A549 (cell line): ENCODE data around the gene HLF. TPM values are rescaled to one million over a fixed set of nuclear protein-coding genes. Genes with fewer than 3 reads are reported as not detected.

Source experiments
- ATAC-seq, 2 experiments: fragments of 200-7000 bp in 1 of 2; fragments of >200 bp in 1 of 2; cut with Nextera tagmentation in 1 of 2; cut with Tn5 transposase in 1 of 2; 3 replicates each; pipeline versions ENCODE4 v1.8.0 to v1.9.1; 2018 to 2020; ENCODE audit warnings: mild to moderate bottlenecking in 1 of 2, moderate library complexity in 1 of 2
- CTCF ChIA-PET: fragments of 300-600 bp; sonication (Branson Sonifier 250); formaldehyde crosslinking; extraction: SDS; loops from one replicate; lab custom pipeline; 2021; ENCODE audit warnings: antibody characterized with exemption, inconsistent platforms; lab: Yijun Ruan, JAX
- POLR2A ChIA-PET: fragments of 350-600 bp; formaldehyde crosslinking; extraction: SDS; loops from one replicate; lab custom pipeline; 2021; ENCODE audit warnings: antibody characterized with exemption, inconsistent platforms; lab: Yijun Ruan, JAX
- DNase-seq, 2 experiments: peaks; one replicate each; pipeline versions ENCODE4 v3.0.0 to v3.0.0-alpha.2; 2011 to 2016; ENCODE audit warnings: low read depth in 1 of 2, low spot score in 1 of 2
- FAIRE-seq: peaks from 2 replicates; lab custom pipeline; 2011; peaks lifted over from hg19 to GRCh38; lab: Jason Lieb, UNC
- H3K27ac ChIP-seq, 2 experiments: fragments of >200 bp; sonication (Bioruptor Twin); formaldehyde crosslinking; 3 replicates each; pipeline ENCODE4 v1.5.1; 2016 to 2017
- H3K4me1 ChIP-seq: fragments of >200 bp; sonication (Bioruptor Twin); formaldehyde crosslinking; 3 replicates; pipeline ENCODE4 v1.6.1; 2016
- H3K4me2 ChIP-seq: fragments of >200 bp; sonication (Bioruptor Twin); formaldehyde crosslinking; 3 replicates; pipeline ENCODE4 v1.6.1; 2016
- H3K4me3 ChIP-seq: fragments of >200 bp; sonication (Bioruptor Twin); formaldehyde crosslinking; 3 replicates; pipeline ENCODE4 v1.5.1; 2016
- H3K9me3 ChIP-seq: fragments of >200 bp; sonication (Bioruptor Twin); formaldehyde crosslinking; 3 replicates; pipeline ENCODE4 v1.6.1; 2016
- CBX2 ChIP-seq: fragments of 200-600 bp; sonication (generic); IDR thresholded peaks from 2 replicates; pipeline ENCODE4 v1.6.1; 2016; ENCODE audit warnings: low read depth, mild to moderate bottlenecking, borderline replicate concordance
- CHD2 ChIP-seq: fragments of 150-350 bp; IDR thresholded peaks from 2 replicates; pipeline ENCODE4 v1.6.1; 2014; ENCODE audit warnings: low read length; ENCODE audit not compliant: partially characterized antibody
- CHD4 ChIP-seq: fragments of 200-600 bp; sonication (generic); IDR thresholded peaks from 2 replicates; pipeline ENCODE4 v1.6.1; 2016; ENCODE audit warnings: antibody characterized with exemption, mild to moderate bottlenecking, borderline replicate concordance
- E2F6 ChIP-seq: IDR thresholded peaks from 2 replicates; pipeline ENCODE4 v1.6.1; 2012; ENCODE audit warnings: low read depth, borderline replicate concordance
- EP300 ChIP-seq, 2 experiments: fragments of >200 bp; sonication (Bioruptor Twin); formaldehyde crosslinking; IDR thresholded peaks; 2 replicates in 1 of 2; 3 replicates in 1 of 2; pipeline ENCODE4 v1.6.1; 2016 to 2017
- ESRRA ChIP-seq: fragments of 150-350 bp; IDR thresholded peaks from 2 replicates; pipeline ENCODE4 v1.6.1; 2014; ENCODE audit warnings: mild to moderate bottlenecking, low read length, borderline replicate concordance
- FOSB ChIP-seq: fragments of 250-450 bp; sonication (Bioruptor Pico); IDR thresholded peaks from 2 replicates; pipeline ENCODE4 v1.5.0; 2020; ENCODE audit warnings: mild to moderate bottlenecking, moderate library complexity
- FOXS1 ChIP-seq: fragments of 250-450 bp; sonication (Bioruptor Pico); IDR thresholded peaks from 2 replicates; pipeline ENCODE4 v1.5.0; 2020; ENCODE audit warnings: mild to moderate bottlenecking, moderate library complexity
- GATA3 ChIP-seq: IDR thresholded peaks from 2 replicates; pipeline ENCODE4 v1.6.1; 2012; ENCODE audit warnings: borderline replicate concordance
- HDAC2 ChIP-seq: fragments of 200-600 bp; sonication (generic); IDR thresholded peaks from 2 replicates; pipeline ENCODE4 v1.6.1; 2016
- HES2 ChIP-seq: fragments of >200 bp; sonication (Bioruptor Twin); formaldehyde crosslinking; IDR thresholded peaks from 2 replicates; pipeline ENCODE4 v1.6.1; 2016
- HOXA7 ChIP-seq: fragments of 250-450 bp; sonication (Bioruptor Pico); IDR thresholded peaks from 2 replicates; pipeline ENCODE4 v1.5.0; 2020; ENCODE audit warnings: mild to moderate bottlenecking, moderate library complexity
- HOXB5 ChIP-seq: fragments of 250-450 bp; sonication (Bioruptor Pico); IDR thresholded peaks from 2 replicates; pipeline ENCODE4 v1.5.0; 2020; ENCODE audit warnings: mild to moderate bottlenecking, moderate library complexity
- JUNB ChIP-seq: fragments of >200 bp; sonication (Bioruptor Twin); formaldehyde crosslinking; IDR thresholded peaks from 2 replicates; pipeline ENCODE4 v1.6.1; 2016
- KDM1A ChIP-seq: fragments of 200-600 bp; sonication (generic); IDR thresholded peaks from 2 replicates; pipeline ENCODE4 v1.6.1; 2016; ENCODE audit warnings: low read depth, mild to moderate bottlenecking
- MAFK ChIP-seq: fragments of 450-650 bp; IDR thresholded peaks from 2 replicates; pipeline ENCODE4 v1.6.1; 2014; ENCODE audit not compliant: partially characterized antibody
- MAZ ChIP-seq: fragments of 150-350 bp; IDR thresholded peaks from 2 replicates; pipeline ENCODE4 v1.6.1; 2014; ENCODE audit warnings: antibody characterized with exemption, low read depth, low read length, borderline replicate concordance
- NR3C1 ChIP-seq: fragments of >200 bp; sonication (Bioruptor Twin); formaldehyde crosslinking; IDR thresholded peaks from 3 replicates; pipeline ENCODE4 v1.6.1; 2017
- POLR2A ChIP-seq: IDR thresholded peaks from 2 replicates; pipeline ENCODE4 v1.6.1; 2012; ENCODE audit warnings: mild to moderate bottlenecking, low read length
- POLR2AphosphoS2 ChIP-seq: conservative IDR thresholded peaks from 2 replicates; pipeline ENCODE4 v1.6.1; 2012; ENCODE audit warnings: low read length, improper control_type of control experiment, inconsistent platforms
- RAD21 ChIP-seq, 2 experiments: fragments of >200 bp in 1 of 2; sonication (Bioruptor Twin) in 1 of 2; formaldehyde crosslinking in 1 of 2; IDR thresholded peaks in 1 of 2; conservative IDR thresholded peaks in 1 of 2; 2 replicates in 1 of 2; 3 replicates in 1 of 2; pipeline ENCODE4 v1.6.1; 2012 to 2018; ENCODE audit warnings: inconsistent platforms in 1 of 2
- RARB ChIP-seq: fragments of 250-450 bp; sonication (Bioruptor Pico); IDR thresholded peaks from 2 replicates; pipeline ENCODE4 v1.8.0; 2021; ENCODE audit warnings: mild to moderate bottlenecking, moderate library complexity
- RFX5 ChIP-seq: fragments of 450-650 bp; IDR thresholded peaks from 2 replicates; pipeline ENCODE4 v1.7.1; 2014; ENCODE audit warnings: antibody characterized with exemption, mild to moderate bottlenecking, moderate library complexity
- SREBF2 ChIP-seq: fragments of 450-650 bp; IDR thresholded peaks from 2 replicates; pipeline ENCODE4 v1.6.1; 2014; ENCODE audit warnings: mild to moderate bottlenecking, moderate library complexity
- TP53 ChIP-seq: fragments of 250-450 bp; sonication (Bioruptor Pico); IDR thresholded peaks from 2 replicates; pipeline ENCODE4 v1.5.0; 2021; ENCODE audit warnings: mild to moderate bottlenecking, moderate library complexity
- WGBS: methylation state at CpG from one replicate; pipeline ENCODE4 v1.1.6; 2017; ENCODE audit errors: missing lambda C conversion rate; 5-methylcytosine and 5-hydroxymethylcytosine counted together
- polyA plus RNA-seq, 4 experiments: library from polyadenylated mRNA; depleted of rRNA in 3 of 4; stranded (reverse); fragments of >200 nt; fragmentation: RNase III in 1 of 4; extraction: RNeasy Plus Mini Kit Qiagen cat#74134 plus additional on column Dnase treatment in 1 of 4; gene quantifications; 2 replicates in 3 of 4; 3 replicates in 1 of 4; pipeline ENCODE4 v1.2.3, GENCODE V29; 2011 to 2017
- TF ChIP-seq, protein P1 (sequence below): fragments of 200-600 bp; sonication (generic); IDR thresholded peaks from 2 replicates; pipeline ENCODE4 v1.6.1; 2016; ENCODE audit warnings: antibody characterized with exemption, mild to moderate bottlenecking, moderate library complexity
- TF ChIP-seq, protein P2 (sequence below): fragments of >200 bp; sonication (Bioruptor Twin); formaldehyde crosslinking; IDR thresholded peaks from 3 replicates; pipeline ENCODE4 v1.5.1; 2016
- TF ChIP-seq, protein P3 (sequence below): IDR thresholded peaks from 2 replicates; pipeline ENCODE4 v1.6.1; 2012

The HLF gene
- polyA plus RNA-seq, 2 of the 4 experiments (the other 2 are of a cell fraction) = 0.35 to 1.0 TPM

GRCh38 chr17:55289978-55290377 lies 25.2 kb downstream of the HLF start:
- POLR2A ChIA-PET = no interaction called here
- H3K4me1 ChIP-seq = peaks cover 34% of the 10 kb centered on the region
- WGBS = 88% methylated on average over 4 of the region's 4 CpGs

GRCh38 chr17:55290492-55291113 lies 25.8 kb downstream of the HLF start:
- WGBS = 78% methylated on average over 5 of the region's 5 CpGs
- Histone ChIP-seq H3K27ac (peak overlapping the region in 1 of 2 experiments; percentile 4; a peak in 1 of 6 replicates), H3K4me3 (no peak overlapping the region), H3K4me2 (no peak overlapping the region), H3K4me1 (peaks cover 29% of the 10 kb centered on the region), H3K9me3 (no peaks in the 10 kb centered on the region)
- DNase-seq (no peak), ATAC-seq (no peak), FAIRE-seq (no peak)
- TF ChIP-seq CBX2 (no peak), TP53 (CRISPR knock-in tag) (no peak), MAFK (no peak), EP300 (IDR thresholded peaks at IDR 0.05) (no peak), CHD2 (no peak), RARB (no peak), JUNB (no peak), NR3C1 (no peak), E2F6 (no peak), MAZ (no peak), HDAC2 (no peak), GATA3 (no peak), HOXB5 (CRISPR knock-in tag) (no peak), ESRRA (no peak), FOXS1 (no peak), RFX5 (no peak)
- TF ChIP-seq, protein P1, sequence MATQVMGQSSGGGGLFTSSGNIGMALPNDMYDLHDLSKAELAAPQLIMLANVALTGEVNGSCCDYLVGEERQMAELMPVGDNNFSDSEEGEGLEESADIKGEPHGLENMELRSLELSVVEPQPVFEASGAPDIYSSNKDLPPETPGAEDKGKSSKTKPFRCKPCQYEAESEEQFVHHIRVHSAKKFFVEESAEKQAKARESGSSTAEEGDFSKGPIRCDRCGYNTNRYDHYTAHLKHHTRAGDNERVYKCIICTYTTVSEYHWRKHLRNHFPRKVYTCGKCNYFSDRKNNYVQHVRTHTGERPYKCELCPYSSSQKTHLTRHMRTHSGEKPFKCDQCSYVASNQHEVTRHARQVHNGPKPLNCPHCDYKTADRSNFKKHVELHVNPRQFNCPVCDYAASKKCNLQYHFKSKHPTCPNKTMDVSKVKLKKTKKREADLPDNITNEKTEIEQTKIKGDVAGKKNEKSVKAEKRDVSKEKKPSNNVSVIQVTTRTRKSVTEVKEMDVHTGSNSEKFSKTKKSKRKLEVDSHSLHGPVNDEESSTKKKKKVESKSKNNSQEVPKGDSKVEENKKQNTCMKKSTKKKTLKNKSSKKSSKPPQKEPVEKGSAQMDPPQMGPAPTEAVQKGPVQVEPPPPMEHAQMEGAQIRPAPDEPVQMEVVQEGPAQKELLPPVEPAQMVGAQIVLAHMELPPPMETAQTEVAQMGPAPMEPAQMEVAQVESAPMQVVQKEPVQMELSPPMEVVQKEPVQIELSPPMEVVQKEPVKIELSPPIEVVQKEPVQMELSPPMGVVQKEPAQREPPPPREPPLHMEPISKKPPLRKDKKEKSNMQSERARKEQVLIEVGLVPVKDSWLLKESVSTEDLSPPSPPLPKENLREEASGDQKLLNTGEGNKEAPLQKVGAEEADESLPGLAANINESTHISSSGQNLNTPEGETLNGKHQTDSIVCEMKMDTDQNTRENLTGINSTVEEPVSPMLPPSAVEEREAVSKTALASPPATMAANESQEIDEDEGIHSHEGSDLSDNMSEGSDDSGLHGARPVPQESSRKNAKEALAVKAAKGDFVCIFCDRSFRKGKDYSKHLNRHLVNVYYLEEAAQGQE = no peak
- TF ChIP-seq, protein P2, sequence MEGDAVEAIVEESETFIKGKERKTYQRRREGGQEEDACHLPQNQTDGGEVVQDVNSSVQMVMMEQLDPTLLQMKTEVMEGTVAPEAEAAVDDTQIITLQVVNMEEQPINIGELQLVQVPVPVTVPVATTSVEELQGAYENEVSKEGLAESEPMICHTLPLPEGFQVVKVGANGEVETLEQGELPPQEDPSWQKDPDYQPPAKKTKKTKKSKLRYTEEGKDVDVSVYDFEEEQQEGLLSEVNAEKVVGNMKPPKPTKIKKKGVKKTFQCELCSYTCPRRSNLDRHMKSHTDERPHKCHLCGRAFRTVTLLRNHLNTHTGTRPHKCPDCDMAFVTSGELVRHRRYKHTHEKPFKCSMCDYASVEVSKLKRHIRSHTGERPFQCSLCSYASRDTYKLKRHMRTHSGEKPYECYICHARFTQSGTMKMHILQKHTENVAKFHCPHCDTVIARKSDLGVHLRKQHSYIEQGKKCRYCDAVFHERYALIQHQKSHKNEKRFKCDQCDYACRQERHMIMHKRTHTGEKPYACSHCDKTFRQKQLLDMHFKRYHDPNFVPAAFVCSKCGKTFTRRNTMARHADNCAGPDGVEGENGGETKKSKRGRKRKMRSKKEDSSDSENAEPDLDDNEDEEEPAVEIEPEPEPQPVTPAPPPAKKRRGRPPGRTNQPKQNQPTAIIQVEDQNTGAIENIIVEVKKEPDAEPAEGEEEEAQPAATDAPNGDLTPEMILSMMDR = no peak
- TF ChIP-seq, protein P3, sequence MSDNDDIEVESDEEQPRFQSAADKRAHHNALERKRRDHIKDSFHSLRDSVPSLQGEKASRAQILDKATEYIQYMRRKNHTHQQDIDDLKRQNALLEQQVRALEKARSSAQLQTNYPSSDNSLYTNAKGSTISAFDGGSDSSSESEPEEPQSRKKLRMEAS = no peak
- ChIA-PET CTCF (interaction anchor here (1.1 to 1.5 kb wide), 4 partner anchors 10 to 298 kb away, joined by 3 to 5 read pairs (median 4); no protein-coding TSS in a partner anchor), POLR2A (no interaction called here)

More at GRCh38 chr17:55289978-55290377, 25.2 kb downstream of the HLF start:
- Histone ChIP-seq H3K4me3 (no peak overlapping the region), H3K9me3 (no peaks in the 10 kb centered on the region), H3K4me2 (no peak overlapping the region), H3K27ac (no peak overlapping the region; a peak in 1 of 6 replicates)
- no peak for TF ChIP-seq EP300 (IDR thresholded peaks at IDR 0.05)
- TF ChIP-seq POLR2A = no peak
- TF ChIP-seq RAD21 (conservative IDR thresholded peaks at IDR 0.05 in 1 of 2, IDR thresholded peaks at IDR 0.05 in 1 of 2) = no peak
- TF ChIP-seq FOSB (CRISPR knock-in tag) = no peak
- TF ChIP-seq CHD2 = no peak
- TF ChIP-seq HOXA7 (CRISPR knock-in tag) = no peak
- no peak for TF ChIP-seq CHD4
- TF ChIP-seq HES2 = no peak
- no peak for TF ChIP-seq ESRRA
- no peak for TF ChIP-seq POLR2AphosphoS2
- no peak for TF ChIP-seq SREBF2
- no peak for TF ChIP-seq KDM1A
- no peak for ATAC-seq
- no peak for FAIRE-seq
- no peak for DNase-seq
- CTCF ChIA-PET = interaction anchor here (1.5 kb wide), 2 partner anchors 11 to 297 kb away, joined by 3 to 5 read pairs; no protein-coding TSS in a partner anchor
